SK-N-DZ (cell line): ENCODE data around the gene NFYB.

Source experiments
- DNase-seq: peaks from one replicate; pipeline ENCODE4 v3.0.0-alpha.2; 2015; ENCODE audit warnings: low spot score

Gene NFYB

DNA sequence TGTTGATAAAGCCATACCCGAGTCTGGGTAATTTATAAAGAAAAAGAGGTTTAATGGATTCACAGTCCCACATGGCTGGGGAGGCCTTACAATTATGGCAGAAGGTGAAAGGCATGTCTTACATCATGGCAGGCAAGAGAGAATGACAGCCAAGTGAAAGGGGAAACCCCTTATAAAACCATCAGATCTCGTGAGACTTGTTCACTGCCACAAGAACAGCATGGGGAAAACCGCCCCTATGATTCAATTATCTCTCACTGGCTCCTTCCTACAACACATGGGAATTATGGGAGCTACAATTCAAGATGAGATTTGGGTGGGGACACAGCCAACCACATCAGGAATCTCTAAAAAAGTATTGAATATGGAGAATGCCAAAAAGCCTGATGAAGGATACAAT lies 25.0 kb upstream of the NFYB start:
- peak; percentile 57 for DNase-seq

DNA sequence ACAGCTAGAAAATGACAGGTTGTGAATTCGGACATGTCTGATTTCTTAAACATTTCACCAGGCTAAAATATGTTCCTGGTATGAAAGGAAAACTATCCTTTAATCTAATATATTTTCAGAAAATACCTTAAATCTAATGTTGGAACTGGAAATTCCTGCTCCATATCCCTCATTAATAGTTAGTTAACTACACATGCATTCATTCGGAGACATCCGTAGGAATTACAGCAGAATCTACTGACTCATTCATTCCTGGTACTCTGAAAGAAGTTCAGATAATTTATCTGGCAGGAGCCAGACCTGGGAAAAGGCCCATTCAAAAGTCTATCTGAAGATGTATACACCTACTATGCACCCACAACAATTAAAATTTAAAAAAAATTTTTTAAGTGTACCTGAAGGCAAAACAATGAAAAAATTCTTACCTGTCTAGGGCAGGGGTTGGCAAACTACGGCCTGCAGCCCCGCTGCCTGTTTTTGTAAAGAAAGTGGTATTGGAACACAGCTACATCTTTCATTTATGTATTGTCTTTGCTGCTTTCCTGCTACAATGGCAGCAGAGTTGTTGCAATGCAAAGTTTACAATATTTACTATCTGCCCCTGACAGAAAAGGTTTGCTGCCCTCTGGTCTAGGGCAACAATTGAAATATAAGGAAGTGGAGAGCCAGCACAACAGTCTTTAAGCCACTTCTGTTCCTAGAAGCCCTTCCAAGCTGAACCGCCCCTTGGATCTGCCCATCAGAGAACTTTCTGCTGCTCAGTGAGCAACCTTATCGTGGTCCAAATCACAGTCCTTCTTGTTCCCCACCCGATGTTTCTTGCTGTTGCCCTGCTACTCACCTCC lies 17.9 kb upstream of the NFYB start:
- no peak for DNase-seq

DNA sequence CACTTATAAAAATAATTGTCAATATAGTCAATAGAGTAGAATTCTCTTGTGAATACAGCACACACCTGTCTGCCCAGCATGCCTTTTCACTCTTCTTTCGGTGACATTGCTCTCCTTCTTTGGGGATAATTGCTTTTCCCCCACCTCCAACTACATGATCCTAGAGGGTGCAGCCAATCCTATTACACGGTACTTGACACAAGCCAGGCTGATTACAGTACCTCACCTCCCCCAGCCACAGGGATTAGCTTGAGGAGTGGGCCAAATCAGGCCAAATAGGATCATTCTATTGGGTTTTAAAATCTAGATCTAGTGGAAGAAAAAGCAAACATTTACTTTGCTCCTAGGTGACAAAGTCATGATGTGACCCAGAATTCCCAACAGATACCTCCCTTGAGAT lies 16.8 kb upstream of the NFYB start:
- DNase-seq: no peak

DNA sequence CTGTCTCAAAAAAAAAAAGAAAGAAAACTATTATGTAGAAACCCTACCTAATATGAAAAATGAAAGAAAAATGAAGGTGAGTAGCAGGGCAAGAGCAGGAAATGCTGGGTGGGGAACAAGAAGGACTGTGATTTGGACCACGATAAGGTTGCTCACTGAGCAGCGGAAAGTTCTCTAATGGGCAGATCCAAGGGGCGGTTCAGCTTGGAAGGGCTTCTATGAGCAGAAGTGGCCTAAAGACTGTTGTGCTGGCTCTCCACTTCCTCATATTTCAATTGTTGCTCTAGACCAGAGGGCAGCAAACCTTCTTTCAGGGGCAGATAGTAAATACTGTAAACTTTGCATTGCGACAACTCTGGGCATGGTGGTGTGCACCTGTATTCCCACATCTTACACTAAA lies 16.3 kb upstream of the NFYB start:
- no peak for DNase-seq

GRCh38 chr12:104152685-104153241 lies 14.8 kb upstream of the NFYB start:
- DNase-seq: peak; percentile 91

- no peak for DNase-seq
Observed at GRCh38 chr12:104150416-104150815, 12.4 kb upstream of the NFYB start.

DNA sequence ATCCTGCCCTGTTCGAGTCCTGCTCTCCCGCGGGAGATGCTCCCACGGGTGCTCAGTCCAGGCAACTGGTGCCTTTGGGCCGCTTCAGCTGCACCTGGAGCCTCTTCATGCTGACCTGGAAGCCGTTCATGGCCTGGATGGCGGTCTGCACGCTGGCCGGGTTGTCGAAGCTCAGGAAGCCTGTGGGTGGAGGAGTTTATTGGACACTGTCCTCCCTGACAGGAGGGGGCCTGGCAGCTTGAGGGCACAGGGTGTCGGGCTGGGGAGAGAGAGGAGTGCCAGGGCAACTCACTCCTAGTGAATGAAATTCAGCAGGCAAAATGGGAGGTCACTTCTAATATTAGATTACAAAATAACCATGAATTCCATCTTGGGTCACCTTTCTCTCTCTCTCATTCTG lies 9.3 kb upstream of the NFYB start:
- no peak for DNase-seq

GRCh38 chr12:104143918-104144317 lies 5.9 kb upstream of the NFYB start:
- no peak for DNase-seq

DNA sequence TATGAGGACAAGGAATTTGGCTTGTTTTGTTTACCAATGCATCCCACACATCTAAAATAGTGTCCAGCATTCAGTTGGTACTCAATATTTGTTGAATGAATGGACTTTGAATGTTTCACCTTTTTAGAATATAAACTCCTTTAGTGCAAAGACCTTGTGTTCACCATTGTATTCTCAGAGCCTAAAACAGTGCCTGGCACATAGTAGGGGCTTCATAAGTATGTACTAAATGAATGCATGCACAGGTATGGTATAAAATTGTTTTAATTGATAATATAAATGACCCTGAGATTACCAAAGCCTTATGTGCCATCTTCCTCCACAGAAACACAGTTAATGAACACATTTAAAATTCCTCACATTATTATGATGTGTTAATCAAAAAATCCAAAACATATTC lies 5.0 kb upstream of the NFYB start:
- DNase-seq: no peak

- no peak for DNase-seq
Observed at GRCh38 chr12:104142543-104142942, 4.5 kb upstream of the NFYB start.

DNA sequence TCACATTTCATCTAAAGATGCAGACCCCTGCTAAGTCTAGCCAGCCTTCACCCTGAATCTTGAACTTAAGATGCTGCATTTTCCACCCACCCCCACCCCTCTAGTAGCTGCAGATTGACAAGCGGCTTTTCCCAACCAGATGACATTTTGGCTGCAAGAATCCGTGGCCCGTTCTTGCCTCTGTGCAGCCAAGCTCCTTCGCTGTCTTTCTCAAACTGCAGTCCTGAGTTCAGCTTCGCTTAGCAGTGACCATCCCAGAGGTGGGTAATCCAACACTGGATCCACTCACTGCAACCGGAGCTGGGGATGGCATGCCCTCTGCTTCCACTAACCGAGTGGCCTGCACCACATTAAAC lies 765 bp upstream of the NFYB start:
- DNase-seq: peak; percentile 58

DNA sequence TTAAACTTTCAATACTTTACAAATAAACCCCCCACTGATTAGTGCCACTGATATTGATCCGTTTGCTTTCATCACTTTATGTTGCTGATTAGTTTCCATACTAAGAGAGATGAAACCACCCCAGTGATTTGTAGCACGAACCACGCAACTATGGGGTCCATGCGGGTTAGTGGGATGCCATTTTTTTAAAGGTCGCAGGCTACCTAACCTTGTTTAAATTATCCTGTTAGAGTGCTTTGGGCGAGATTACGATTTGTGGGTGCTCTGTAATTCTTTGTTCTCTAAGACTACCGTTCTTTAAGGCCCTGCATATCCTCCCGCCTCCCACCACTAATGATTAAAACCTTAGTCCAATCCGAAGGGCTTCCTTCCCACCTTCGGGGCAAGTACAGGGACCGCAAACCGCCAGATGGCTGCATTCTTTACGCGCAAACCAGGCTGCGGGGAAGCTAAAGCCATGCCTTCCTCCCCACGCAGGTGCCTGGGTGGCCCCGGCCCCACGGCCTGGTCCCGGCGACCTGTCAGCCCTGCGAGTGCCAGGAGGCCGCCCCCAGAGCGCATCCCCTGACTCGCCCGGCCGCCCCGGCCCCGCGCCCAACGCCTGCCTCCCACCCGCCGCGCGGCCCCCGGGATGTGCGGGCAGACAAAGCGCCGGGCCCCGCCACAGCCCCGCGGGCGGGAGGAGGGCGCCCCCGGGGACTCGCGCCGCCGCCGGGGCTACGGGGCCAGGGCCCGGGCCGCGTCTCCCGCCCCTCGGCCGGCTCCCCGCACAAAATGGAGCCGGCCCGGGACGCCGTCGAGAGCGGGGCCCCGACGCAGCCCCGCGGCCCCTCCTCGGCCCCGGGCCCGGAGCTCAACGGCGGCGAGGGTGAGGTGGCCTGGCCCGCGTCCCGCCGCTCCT lies 759 bp downstream of the NFYB start:
- DNase-seq: peak; percentile 64

DNA sequence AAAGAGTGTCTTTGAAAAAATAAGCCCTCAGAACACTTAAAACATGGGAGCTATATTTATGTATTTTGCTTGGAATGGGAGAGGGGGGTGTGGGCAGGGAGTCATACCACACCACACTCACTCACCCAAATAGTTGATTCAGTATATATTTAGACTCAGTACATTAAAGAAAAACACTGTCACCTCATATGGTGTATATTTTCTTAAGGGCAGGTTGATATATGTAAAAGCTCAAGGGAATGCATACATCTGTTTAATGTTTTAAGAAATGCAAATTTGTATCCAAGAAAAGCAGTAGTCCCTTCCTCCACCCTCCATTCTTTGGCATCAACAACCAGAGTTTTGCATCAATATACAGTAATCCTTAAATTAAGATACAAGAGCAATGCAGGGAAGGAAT lies 1.4 kb downstream of the NFYB start:
- DNase-seq: no peak

- DNase-seq: no peak
Observed at GRCh38 chr12:104134882-104135281, 3.1 kb downstream of the NFYB start.

DNA sequence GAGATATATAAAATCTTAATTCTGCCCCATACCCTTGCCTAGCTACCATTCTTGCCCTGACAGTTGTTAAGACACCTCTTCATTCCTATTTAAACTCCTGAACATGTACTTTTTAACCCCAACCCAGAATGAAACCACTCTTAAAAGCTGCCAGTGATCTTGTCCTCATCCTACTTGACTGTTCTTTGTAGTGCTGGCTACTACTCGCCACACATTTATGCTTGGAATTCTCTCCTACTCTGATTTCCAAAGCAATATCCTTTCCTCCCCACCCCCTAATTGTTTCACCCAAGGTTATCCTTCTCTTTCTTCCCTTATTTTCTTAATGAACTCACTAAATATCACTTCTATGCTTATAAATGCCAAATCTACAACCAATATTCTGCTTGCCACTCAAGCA lies 4.1 kb downstream of the NFYB start:
- DNase-seq: no peak

DNA sequence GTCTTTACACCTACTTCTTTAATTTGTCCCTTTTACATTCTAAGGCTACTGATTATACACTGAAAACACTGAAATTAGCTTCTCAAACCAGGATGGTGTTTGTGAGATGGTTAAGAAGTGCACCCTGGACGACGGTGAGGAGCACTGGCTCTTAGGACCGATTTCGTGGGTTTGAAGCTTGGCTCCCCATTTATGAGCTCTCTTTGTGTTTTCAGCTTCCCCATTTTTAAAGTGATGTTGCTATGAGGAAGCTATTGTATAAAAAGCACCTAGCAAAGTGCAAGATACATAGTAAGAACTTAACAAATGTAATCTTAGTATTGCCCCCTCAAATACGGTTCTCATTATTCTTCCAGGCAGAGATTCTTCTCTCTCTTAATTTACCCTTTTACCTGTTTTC lies 4.7 kb downstream of the NFYB start:
- no peak for DNase-seq

DNA sequence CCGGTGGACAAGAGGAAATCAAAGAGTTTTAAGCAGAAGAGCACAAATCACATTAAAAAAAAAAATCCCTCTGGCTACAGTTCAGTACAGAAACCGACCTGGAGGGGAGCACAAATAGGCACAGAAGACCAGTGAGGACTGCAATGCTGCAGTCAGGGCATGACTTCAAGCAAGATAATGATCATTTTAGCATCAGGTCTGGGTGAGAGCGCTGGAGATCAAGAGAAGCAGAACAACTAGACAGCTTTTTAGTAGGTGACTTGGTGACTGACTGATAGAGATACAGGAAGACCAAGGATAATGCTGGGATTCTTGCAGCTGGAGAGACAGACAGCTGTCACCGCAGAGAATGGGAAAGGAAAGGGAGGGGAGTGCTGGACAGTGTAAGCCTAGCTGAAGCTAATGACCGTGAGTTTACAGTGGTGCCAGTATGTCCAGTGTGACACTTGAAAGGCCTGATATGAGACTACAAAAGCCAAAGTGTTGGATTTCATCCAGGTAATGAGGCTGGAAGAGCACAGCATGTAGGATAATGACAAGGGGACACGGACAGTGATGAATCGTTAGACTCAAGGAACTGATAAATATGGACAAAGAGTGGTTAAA lies 5.6 kb downstream of the NFYB start:
- DNase-seq: peak; percentile 78

GRCh38 chr12:104131609-104132008 lies 6.4 kb downstream of the NFYB start:
- DNase-seq: no peak

- DNase-seq: no peak
Observed at GRCh38 chr12:104130760-104131159, 7.2 kb downstream of the NFYB start.

DNA sequence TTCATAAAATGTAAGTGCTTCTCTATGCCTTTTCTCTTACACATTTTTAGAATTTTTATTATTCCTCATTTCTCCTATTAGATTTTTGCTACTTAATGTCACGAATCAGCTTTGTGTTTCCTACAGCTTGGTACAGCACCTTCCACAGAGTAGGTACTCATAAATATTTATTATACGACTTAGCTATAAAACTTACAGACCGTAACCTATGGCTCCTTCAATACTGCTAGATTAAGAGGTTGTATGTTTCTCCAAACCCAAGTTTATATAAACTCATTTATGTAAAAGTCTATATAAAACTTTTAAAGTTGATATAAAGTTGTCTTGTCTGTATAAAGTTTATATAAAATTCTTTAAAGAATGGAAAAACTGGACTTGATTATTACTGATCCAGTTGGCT lies 11.5 kb downstream of the NFYB start:
- no peak for DNase-seq

- no peak for DNase-seq
Observed at GRCh38 chr12:104122298-104122697, 15.7 kb downstream of the NFYB start.

GRCh38 chr12:104121001-104121400 lies 17.0 kb downstream of the NFYB start:
- no peak for DNase-seq
